GM21390 (cell line): ENCODE data around the gene CD99L2.
"Not testable (repeated sequence)": the region's sequence is repeated elsewhere in the genome, so short reads cannot be mapped to it uniquely, and the experiment has no call there.

Source experiments
- ATAC-seq: cut with Tn5 transposase; IDR thresholded peaks from one replicate; pipeline ENCODE4 v1.9.1; 2021; ENCODE audit not compliant: unreplicated experiment

The CD99L2 gene

DNA sequence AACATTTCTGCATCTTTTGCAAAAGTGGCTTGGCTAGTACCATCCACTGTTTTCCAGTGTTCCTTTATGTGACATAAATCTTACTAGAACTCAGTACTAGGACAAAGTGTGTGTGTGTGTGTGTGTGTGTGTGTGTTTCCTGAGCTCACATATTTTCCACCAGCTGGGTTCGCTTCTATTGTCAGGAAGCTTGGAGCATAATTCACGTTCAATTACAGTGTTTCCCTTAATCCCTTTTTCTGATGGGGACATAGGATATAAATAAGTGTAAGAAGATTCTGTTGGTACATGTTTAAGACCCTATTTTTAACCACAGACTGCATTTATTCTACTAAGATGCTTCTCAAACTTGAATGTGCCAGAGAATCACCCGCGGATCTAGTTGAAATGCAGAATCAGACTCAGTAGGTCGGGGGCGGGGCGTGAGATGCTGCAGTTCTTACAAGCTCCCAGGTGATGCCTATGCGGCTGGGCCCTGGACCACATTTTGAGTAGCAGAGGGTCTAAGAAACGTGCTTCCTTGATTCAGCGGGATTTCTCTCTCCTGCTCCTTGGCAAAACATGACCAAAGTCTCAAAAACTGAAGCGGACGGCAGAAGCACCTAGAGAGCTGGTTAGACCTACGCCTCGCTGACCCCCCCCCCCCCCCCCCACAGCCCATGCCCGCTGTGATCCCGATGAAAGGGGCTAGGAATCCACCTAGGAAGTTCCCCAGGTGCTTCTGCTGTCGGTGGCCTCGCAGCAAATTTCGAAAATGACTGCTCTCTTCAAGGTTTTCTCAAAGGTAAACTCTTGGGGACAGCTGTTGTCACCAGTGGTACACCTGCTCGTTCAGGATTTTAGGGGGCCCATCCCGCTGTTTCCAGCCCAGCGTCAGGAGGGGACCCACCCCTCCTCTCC, 797 bp downstream of the CD99L2 start:
- peak; percentile 3 for ATAC-seq

DNA sequence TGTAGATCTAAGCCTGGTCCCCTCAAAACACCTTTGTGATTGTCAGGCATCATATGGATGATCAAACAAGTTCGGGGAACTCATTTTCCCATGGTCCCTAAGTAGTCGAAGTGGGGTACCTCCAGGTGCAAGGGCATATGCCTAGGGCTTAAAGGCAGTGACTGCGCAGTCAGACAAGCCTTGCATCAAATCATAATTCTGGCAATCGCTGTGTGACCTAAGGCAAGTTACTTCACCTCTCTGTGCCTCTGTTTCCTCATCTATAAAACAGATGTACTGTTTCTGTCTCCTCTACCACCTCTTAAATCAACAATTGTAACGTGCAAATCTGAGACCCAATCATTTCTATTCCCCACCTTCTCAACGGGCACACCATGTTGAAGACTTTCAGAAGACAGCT, 1.8 kb downstream of the CD99L2 start:
- no peak for ATAC-seq

DNA sequence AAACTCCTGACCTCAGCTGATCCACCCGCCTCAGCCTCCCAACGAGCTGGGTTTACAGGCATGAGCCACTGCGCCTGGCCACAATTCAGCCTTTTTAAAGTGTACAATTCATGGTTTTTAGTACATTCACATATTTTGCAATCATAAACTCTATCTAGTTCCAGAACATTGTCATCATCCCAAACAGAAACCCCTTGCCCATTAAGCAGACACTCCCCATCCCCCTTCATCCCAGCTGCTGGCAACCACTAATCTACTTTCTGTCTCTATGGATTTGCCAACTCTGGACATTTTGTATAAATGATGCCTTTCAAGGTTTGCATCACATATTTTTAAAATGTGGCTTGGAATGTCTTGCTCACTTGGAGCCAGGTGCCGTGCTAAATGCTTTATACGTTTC, 4.5 kb downstream of the CD99L2 start:
- ATAC-seq, result no peak

DNA sequence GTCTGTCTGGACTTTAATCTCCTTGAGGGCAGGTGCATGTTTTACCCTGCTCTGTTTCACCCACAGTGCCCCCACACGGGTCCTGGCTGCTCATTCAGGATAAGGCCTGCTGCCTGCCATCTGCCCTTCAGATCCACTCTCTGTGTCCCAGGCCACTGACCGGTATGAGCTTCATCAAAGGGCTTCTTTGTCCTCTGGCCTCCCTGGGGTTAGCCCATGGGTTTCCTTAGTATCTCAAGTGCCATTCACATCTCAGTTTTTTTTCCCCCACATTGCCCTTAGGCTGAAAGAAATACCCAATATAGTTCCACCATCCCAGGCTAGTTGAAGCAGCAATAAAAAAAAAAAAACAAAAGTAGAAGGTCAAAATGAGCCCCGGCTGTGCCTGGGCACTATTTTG, 9.3 kb downstream of the CD99L2 start:
- no peak for ATAC-seq

DNA sequence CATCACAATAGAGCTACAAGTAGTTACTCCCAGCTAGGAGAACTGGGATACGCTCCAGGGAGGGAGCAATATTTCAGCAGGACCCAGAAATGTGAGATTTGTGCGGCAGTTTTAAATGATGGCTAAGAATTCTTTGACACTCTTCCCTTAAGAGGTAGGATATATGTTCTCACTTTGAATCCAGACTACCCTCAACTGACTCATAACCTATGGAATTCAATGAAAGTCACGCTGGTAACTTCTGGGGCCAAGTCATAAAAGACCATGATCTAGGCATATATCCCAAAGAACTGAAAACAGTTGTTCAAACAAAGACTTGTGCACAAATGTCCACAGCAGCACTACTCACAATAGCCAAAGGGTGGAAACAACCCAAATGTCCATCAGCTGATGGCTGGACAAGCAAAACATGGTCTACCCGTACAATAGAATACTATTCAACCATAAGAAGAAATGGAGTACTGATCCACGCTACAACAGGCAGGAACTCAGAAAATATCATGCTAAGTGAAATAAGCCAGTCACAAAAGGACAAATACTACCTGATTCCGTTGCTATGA, 10.5 kb downstream of the CD99L2 start:
- no peak for ATAC-seq

DNA sequence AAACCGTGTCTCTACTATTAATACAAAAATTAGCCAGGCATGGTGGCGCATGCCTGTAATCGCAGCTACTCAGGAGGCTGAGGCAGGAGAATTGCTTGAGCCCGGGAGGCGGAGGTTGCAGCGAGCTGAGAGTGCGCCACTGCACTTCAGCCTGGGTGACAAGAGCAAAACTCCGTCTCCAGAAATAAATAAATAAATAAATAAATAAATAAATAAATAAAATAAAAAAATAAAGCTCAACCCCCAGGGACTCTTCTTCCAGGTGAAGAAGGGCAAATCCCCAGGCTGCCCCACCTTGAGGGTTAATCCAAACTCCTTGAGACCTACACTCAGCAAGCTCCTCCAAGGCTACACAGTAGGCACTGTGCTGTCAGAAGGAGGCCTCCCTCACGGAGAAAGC, 11.2 kb downstream of the CD99L2 start:
- ATAC-seq, result not testable (repeated sequence)

DNA sequence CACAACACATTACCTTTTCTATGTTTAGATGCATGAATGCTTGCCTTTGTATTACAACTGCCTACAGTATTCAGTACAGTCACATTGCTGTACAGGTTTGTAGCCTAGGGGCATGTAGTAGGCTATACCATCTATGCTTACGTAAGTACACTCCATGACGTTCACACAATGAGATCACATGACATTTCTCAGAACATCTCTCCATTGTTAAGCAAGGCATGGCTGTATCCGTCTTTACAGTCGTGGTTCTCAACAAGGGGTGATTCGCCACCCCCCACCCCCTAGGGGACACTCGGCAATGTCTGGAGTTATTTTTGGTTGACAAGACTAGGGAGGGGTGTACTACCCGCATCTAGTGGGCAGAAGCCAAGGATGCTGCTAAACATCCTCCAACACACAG, 12.1 kb downstream of the CD99L2 start:
- no peak for ATAC-seq

DNA sequence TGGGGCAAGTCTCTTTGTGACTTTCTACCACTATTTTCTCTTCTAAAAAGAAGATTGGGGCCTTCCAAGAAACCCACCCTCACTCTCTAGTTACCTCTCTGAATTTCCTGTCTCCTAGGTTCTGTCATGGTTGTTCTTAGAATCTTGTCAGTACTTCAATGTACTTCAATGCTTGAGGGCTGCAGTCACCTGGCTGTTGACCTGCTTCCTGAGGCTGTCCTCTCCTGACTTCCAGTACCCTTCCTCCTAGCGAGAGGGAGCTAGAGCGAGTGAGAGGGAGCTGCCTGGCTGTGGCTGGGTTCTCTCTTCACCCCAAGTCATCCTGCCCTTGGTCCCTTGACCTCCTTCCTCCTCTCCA, 17.7 kb downstream of the CD99L2 start:
- ATAC-seq, result peak; percentile 9

DNA sequence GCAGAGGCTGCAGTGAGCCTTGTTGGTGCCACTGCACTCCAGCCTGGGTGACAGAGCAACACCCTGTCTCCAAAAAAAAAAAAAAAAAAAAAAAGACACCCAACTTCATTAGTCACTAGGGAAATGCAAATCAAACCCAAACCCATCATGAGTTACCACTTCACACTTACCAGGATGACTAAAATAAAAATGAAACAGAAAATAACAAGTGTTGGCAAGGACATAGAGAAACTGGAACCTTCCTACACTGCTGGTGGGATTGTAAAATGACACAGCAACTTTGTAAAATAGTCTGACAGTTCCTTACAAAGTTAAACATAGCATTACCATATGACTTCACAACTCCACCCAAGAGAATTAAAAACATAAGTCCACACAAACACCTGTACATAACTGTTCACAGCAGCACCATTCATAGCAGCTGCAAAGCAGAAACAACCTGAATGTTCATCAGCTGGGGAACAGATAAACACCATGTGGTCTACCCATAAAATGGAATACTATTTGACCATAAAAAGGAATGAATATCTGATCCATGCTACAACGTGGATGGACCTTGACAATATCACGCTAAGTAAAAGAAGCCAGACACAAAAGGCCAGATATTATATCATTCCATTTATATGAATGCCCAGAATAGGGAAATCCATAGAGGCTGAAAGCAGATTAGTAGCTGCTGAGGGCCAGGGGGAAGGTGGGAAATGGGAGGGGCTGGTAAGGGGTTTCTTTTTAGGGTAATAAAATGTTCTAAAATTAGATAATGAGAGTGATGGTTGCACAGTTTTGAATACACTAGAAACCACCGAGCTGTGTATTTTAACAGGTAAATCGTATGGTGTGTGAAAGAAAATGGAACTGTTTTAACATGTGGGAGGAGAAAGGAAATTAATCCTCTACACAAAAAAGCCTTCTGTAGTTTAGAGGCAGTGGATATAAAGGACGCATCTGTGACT, 18.3 kb downstream of the CD99L2 start:
- ATAC-seq, result peak; percentile 80

DNA sequence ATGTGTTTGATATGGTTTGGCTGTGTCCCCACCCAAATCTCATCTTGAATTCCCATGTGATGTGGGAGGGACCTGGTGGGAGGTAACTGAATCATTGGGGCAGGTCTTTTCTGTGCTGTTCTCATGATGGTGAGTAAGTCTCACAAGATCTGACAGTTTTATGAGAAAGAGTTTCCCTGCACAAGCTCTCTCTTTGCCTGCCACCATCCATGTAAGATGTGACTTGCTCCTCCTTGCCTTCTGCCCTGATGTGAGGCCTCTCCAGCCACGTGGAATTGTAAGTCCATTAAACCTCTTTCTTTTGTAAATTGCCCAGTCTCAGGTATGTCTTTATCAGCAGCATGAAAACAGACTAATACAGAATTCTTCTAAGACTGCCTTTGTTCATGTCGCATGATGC, 22.8 kb downstream of the CD99L2 start:
- ATAC-seq, result not testable (repeated sequence)

DNA sequence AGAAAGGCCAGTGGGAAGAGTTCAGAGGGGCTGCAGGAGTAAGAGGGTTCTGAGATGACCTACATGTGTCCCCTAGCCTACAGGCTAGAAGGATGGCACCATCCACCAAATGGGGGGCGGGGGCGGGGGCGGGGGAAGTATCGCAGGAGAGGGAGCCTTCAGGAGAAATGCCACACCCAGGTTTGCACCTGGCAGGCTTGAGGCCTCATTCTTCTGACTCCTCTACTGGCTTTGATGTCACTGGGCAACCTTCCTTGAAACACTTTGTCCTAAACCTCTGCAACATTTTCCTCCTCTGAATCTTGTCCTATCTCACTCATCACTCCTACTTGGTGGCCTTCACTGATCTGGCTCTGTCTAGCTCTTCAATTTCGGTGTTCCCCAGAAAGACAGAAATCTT, 24.0 kb downstream of the CD99L2 start:
- no peak for ATAC-seq

DNA sequence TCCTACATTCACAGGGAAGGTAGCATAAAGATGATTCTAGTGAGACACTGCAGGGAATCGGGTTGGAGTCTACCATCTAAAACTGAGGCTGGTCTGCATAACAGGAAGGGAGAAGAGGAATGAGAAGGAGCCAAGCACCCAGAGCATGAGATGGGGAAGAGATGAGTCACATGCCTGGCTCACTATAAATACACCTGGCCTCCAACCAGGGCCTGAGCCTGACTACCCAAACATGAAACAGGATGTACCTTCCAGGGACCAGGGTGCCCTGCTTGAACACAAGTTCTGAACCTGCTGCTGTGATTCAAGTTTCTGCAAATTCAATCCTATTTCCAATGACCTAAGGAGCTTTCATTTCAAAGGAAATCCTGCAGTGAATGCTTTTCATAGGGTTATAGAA, 24.9 kb downstream of the CD99L2 start:
- ATAC-seq, result peak; percentile 70

DNA sequence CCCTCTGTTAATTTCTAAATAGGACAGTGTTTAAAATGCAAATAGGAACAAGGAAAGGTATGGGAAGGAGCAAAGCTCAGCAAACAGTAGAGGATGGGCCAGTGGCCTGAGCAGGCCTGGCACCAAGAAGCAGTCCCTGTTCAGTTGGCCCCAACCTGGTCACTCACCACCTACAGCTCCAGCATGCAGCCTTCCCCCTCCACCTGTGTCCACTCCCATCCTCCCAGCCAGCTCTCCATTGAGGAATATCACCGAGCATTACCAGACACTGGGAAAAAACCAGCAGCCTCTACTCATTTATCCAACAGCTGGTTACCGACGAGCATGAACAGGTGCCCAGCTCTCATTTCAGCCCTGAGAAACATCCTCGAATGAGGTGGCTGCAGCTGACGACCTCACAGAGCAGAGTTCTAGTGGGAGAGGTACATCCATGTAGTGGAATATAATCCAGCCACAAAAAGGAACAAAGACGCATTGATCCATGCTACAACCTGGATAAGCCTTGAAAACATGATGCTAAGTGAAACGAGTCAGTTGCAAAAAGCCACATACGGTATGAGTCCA, 25.6 kb downstream of the CD99L2 start:
- ATAC-seq, result no peak

DNA sequence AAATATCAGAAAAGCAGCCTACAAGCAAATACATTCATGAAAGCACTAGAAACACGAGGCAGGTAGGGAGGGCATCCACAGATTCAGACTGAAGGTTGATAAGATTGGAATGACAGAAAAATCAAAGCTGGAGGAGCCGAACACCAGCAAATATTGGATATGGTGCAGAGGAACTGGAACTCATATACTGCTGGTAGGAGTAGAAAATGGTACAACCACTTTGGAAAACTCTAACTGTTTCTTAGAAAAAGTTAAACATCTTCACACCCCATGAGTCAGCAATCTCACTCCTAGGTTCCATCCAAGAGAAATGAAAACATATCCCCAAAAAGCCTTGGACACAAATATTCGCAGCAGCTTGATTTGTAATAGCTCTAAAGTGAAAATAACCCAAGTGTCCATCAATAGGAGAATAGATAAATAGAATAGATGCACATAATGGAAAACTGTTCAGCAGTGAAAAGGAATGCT, 27.1 kb downstream of the CD99L2 start:
- no peak for ATAC-seq

DNA sequence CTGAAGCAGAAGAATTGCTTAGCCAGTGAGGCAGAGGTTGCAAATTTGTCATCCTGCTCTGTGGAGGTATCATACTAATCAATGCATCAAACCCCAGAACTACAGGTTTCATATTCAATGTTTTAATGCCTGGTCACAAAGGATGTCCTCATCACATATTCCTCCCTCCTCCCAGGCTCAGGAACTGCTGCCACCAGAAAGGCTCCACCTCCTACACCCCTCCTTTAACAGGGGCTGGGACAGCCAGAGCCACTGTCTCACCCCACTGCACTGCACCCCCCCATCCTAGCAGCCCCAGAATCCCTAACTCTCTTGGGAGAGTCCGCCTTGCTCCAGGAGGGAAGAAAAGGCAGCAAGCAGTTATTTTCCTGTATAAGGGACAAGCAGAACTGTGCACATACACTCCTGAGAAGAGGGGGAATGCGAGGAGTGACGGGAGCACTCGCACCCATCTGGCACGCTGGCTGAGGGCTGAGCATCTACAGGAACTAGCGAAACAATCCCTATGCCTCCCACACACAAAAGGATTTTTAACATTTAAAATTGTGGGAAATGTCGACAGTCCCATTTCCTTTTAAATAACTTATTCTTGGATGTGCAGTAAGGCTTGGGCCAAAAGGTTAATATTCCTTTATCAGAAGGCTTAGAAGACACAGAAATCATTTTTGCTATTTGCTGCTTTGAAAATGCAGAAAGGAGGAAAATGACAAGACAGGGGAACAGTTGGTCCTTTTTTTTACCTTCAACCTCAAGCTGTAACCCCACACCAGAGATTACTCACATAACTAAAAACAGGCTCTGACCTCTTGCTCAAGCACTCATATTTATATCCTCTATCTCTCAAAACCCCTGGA, 27.8 kb downstream of the CD99L2 start:
- ATAC-seq, result no peak

DNA sequence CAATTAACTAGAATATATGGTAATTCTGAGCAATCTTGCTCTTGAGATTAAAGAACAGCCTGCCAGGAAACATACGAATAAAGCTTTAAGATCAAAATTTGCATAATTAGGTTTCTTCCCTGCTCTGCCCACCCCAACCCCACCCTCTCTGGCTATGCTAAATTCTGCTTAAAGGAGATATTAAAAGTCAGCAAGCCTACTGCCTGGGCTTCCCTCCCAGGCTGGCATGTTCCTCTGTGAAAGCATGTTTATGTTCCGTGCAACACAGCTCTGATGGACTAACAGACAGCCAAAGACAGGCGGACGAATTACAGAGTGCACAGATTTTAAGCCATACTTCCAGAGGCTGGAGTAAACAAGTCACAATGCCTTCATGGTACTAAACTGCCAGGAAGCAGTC, 28.4 kb downstream of the CD99L2 start:
- no peak for ATAC-seq

DNA sequence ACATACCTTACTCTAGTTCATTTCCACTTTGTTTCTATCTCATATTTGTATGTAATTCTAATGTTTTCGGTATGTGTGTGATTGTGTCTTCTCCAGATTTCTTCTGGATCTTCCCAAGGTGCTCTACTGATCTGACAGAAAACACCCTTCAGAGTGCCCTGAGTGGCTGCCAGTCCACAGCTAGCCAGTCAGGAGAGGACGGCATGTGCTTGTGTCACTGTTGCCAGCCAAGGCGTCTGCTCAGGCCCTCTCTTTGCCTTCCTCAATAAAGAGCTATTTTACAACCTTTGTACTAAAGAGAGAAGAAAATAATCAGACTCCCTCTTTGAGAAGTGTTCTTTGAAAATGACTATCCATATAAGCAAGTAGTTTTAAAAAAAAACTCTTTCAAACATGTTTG, 29.0 kb downstream of the CD99L2 start:
- ATAC-seq, result peak; percentile 52

DNA sequence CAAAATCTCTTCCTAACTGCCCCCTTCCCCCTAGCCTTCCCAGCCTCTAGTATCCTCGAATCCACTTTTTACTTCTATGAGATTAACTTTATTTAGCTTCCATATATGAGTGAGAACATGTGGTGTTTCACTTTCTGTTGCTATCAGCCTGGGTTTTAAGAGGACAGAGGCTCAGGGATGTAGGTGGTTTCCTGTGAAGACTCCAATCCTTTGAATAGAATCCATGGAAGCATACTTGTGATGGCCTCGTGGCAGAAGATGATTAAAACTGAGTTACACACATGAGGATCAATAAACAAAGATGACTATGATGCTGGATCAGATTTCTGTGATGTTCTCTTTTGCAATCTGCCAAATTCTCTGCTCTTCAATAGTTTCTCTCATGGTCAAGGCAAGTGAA, 29.8 kb downstream of the CD99L2 start:
- ATAC-seq, result no peak

DNA sequence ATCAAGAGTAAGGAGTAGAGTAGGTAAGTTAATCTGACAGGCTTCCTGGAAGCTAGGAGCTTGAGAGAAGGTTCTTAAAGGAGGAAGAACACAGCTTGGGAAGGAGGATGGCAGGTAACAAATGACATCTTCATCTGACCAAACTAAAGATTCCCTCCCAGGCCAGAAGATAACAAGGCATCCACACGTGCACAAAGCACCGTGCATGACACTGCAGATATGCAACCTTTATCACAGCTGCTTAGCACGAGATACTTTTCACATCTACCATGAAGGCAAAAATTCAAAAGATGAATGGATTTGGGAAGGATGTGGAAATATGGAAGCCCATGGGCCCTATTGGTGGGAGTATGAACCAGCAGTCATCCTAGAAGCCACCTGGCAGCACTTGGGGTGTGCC, 34.3 kb downstream of the CD99L2 start:
- no peak for ATAC-seq

DNA sequence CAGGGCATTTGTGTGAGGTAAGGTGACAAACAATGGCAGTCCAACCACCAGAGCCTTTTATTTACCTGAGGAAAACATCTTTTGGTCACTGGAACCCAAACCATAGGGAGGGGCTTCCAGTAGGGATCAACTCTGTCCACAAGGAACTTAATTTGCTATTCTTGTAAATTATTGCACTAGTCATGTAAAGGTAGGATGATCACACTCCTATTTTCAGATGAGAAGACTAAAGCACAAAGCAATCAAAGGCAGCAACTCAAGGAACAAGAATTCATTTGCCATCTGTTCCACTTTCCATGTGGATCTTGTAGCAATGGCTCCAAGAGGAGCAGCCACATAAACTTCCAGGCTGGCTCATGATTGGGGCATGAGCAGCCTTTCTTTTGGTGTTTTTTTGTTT, 35.3 kb downstream of the CD99L2 start:
- no peak for ATAC-seq
